H1 (cell line): ENCODE results near the gene ANKH. TPM values are rescaled to one million over a fixed set of nuclear protein-coding genes. Genes with fewer than 3 reads are reported as not detected.

ENCODE experiments used
- CTCF ChIA-PET: fragments of 300-600 bp; sonication (Branson Sonifier 250); formaldehyde crosslinking; loops from one replicate; lab custom pipeline; 2021; ENCODE audit not compliant: partially characterized antibody; lab: Charles Lee
- POLR2A ChIA-PET: fragments of 300-600 bp; sonication (Branson Sonifier 250); formaldehyde crosslinking; loops from one replicate; lab custom pipeline; 2021; ENCODE audit warnings: inconsistent platforms; ENCODE audit not compliant: partially characterized antibody; lab: Charles Lee
- DNase-seq, 2 experiments: peaks; one replicate each; pipeline versions ENCODE4 v3.0.0 to v3.0.0-alpha.2; 2010 to 2022; ENCODE audit warnings: low spot score in 2 of 2, low read depth in 1 of 2, mixed read lengths in 1 of 2
- FAIRE-seq: peaks from 2 replicates; lab custom pipeline; 2011; peaks lifted over from hg19 to GRCh38; lab: Jason Lieb, UNC
- H2AFZ ChIP-seq: 2 replicates; pipeline ENCODE4 v1.8.1; 2012; ENCODE audit warnings: low read length, inconsistent platforms
- H2AK5ac ChIP-seq: 2 replicates; pipeline ENCODE4 v1.6.1; 2013; ENCODE audit warnings: low read depth, low read length
- H2BK120ac ChIP-seq: replicated peaks from 2 replicates; pipeline ENCODE3; 2013; ENCODE audit warnings: low read depth, low read length, inconsistent platforms
- H2BK12ac ChIP-seq: 2 replicates; pipeline ENCODE4 v1.6.1; 2013; ENCODE audit warnings: low read depth, low read length
- H2BK15ac ChIP-seq: 2 replicates; pipeline ENCODE4 v1.6.1; 2013; ENCODE audit warnings: low read length
- H2BK20ac ChIP-seq: 2 replicates; pipeline ENCODE4 v1.6.1; 2013; ENCODE audit warnings: low read length
- H2BK5ac ChIP-seq: 2 replicates; pipeline ENCODE4 v1.6.1; 2013; ENCODE audit warnings: low read depth, low read length
- H3K14ac ChIP-seq: 2 replicates; pipeline ENCODE4 v1.6.1; 2013; ENCODE audit warnings: inconsistent platforms; ENCODE audit not compliant: insufficient read length
- H3K18ac ChIP-seq: 2 replicates; pipeline ENCODE4 v1.6.1; 2013; ENCODE audit warnings: low read length; ENCODE audit errors: extremely low read depth
- H3K23ac ChIP-seq: 2 replicates; pipeline ENCODE4 v1.6.1; 2013; ENCODE audit warnings: inconsistent platforms; ENCODE audit not compliant: insufficient read length
- H3K23me2 ChIP-seq: 2 replicates; pipeline ENCODE4 v1.6.1; 2013; ENCODE audit warnings: low read depth, low read length
- H3K27ac ChIP-seq: 2 replicates; pipeline ENCODE4 v1.6.1; 2011; ENCODE audit warnings: low read depth, low read length, inconsistent platforms
- H3K27me3 ChIP-seq, 4 experiments: replicated peaks in 1 of 4; 1 replicate in 1 of 4; 2 replicates in 3 of 4; pipeline versions ENCODE4 v1.6.1 to v1.8.1; 2011 to 2013; ENCODE audit warnings: low read length in 3 of 4, mild to moderate bottlenecking in 3 of 4, inconsistent platforms in 2 of 4, mixed read lengths in 2 of 4, moderate library complexity in 1 of 4; ENCODE audit not compliant: control insufficient read depth in 3 of 4, insufficient read depth in 3 of 4; ENCODE audit errors: extremely low read depth in 1 of 4
- H3K36me3 ChIP-seq, 4 experiments: 2 replicates each; pipeline versions ENCODE4 v1.6.1 to v1.8.1; 2011 to 2013; ENCODE audit warnings: mild to moderate bottlenecking in 4 of 4, low read length in 3 of 4, moderate library complexity in 2 of 4, control low read depth in 1 of 4, inconsistent platforms in 1 of 4; ENCODE audit not compliant: insufficient read depth in 4 of 4, control insufficient read depth in 2 of 4
- H3K4ac ChIP-seq: replicated peaks from 2 replicates; pipeline ENCODE3; 2013; ENCODE audit warnings: low read length, low read depth, mixed read lengths, inconsistent platforms; ENCODE audit not compliant: insufficient read length
- H3K4me1 ChIP-seq, 4 experiments: replicated peaks in 1 of 4; 1 replicate in 1 of 4; 2 replicates in 3 of 4; pipeline versions ENCODE4 v1.6.1 to v1.8.1; 2011 to 2013; ENCODE audit warnings: low read length in 3 of 4, inconsistent platforms in 2 of 4, mixed read lengths in 1 of 4; ENCODE audit not compliant: insufficient read depth in 4 of 4, control insufficient read depth in 3 of 4
- H3K4me2 ChIP-seq, 2 experiments: 2 replicates each; pipeline versions ENCODE4 v1.6.1 to v1.8.1; 2011 to 2013; ENCODE audit warnings: low read depth in 2 of 2, low read length in 2 of 2, control low read depth in 1 of 2, inconsistent platforms in 1 of 2, mild to moderate bottlenecking in 1 of 2; ENCODE audit not compliant: insufficient read depth in 1 of 2
- H3K4me3 ChIP-seq, 4 experiments: fragments of 200-600, 300-600 bp in 1 of 4; sonication (generic), shearing (Covaris generic), sonication (Bioruptor Twin) in 1 of 4; 2 replicates each; pipeline versions ENCODE4 v1.5.1 to v1.8.1; 2011 to 2016; ENCODE audit warnings: low read length in 4 of 4, low read depth in 3 of 4, control low read depth in 2 of 4, inconsistent platforms in 2 of 4, mild to moderate bottlenecking in 2 of 4, mixed read lengths in 1 of 4, moderate library complexity in 1 of 4; ENCODE audit not compliant: insufficient read depth in 2 of 4; ENCODE audit errors: extremely low read depth in 1 of 4
- H3K56ac ChIP-seq: replicated peaks from 2 replicates; pipeline ENCODE3; 2013; ENCODE audit warnings: low read depth, mild to moderate bottlenecking, mixed read lengths, low read length, inconsistent platforms; ENCODE audit not compliant: insufficient read length
- H3K79me1 ChIP-seq: 2 replicates; pipeline ENCODE4 v1.6.1; 2013; ENCODE audit warnings: low read depth, low read length, control low read depth
- H3K79me2 ChIP-seq, 2 experiments: 2 replicates each; pipeline versions ENCODE4 v1.6.1 to v1.8.1; 2012 to 2013; ENCODE audit warnings: low read length in 2 of 2, mild to moderate bottlenecking in 2 of 2, inconsistent platforms in 1 of 2; ENCODE audit not compliant: insufficient read depth in 2 of 2, control insufficient read depth in 1 of 2
- H3K9ac ChIP-seq, 4 experiments: replicated peaks in 1 of 4; 1 replicate in 1 of 4; 2 replicates in 3 of 4; pipeline versions ENCODE4 v1.6.1 to v1.8.1; 2011 to 2013; ENCODE audit warnings: low read depth in 3 of 4, low read length in 3 of 4, control low read depth in 2 of 4, mild to moderate bottlenecking in 2 of 4, moderate library complexity in 2 of 4, inconsistent platforms in 1 of 4; ENCODE audit errors: extremely low read depth in 1 of 4
- H3K9me3 ChIP-seq, 2 experiments: 2 replicates each; pipeline versions ENCODE4 v1.6.1 to v1.8.1; 2012 to 2013; ENCODE audit warnings: mild to moderate bottlenecking in 2 of 2, moderate library complexity in 2 of 2, control low read depth in 1 of 2, inconsistent platforms in 1 of 2, low read depth in 1 of 2, low read length in 1 of 2, mixed read lengths in 1 of 2; ENCODE audit not compliant: insufficient read depth in 2 of 2
- H4K20me1 ChIP-seq, 2 experiments: replicated peaks in 1 of 2; 2 replicates each; pipeline versions ENCODE3 to v1.8.1; 2011 to 2013; ENCODE audit warnings: inconsistent platforms in 2 of 2, low read length in 2 of 2, mild to moderate bottlenecking in 1 of 2; ENCODE audit not compliant: insufficient read depth in 2 of 2, control insufficient read depth in 1 of 2
- H4K5ac ChIP-seq: 2 replicates; pipeline ENCODE4 v1.6.1; 2013; ENCODE audit warnings: low read length, low read depth, mixed read lengths, inconsistent platforms; ENCODE audit not compliant: insufficient read length
- H4K8ac ChIP-seq: 2 replicates; pipeline ENCODE4 v1.8.0; 2013; ENCODE audit warnings: mild to moderate bottlenecking, moderate library complexity, low read length, inconsistent platforms; ENCODE audit not compliant: insufficient read depth; ENCODE audit errors: extremely low read depth
- H4K91ac ChIP-seq: replicated peaks from 2 replicates; pipeline ENCODE3; 2013; ENCODE audit warnings: low read length, mixed read lengths, inconsistent platforms; ENCODE audit not compliant: insufficient read length
- BACH1 ChIP-seq: IDR thresholded peaks from 2 replicates; pipeline ENCODE4 v1.6.1; 2012; ENCODE audit warnings: low read length, improper control_type of control experiment
- CTBP2 ChIP-seq: IDR thresholded peaks from 2 replicates; pipeline ENCODE4 v1.7.0; 2011; ENCODE audit warnings: borderline replicate concordance, mild to moderate bottlenecking, moderate library complexity, mixed read lengths, low read length; ENCODE audit not compliant: insufficient read depth, insufficient read length
- EP300 ChIP-seq, 2 experiments: IDR thresholded peaks; 1 replicate in 1 of 2; 2 replicates in 1 of 2; pipeline ENCODE4 v1.6.1; 2011 to 2012; ENCODE audit warnings: low read depth in 2 of 2, low read length in 2 of 2, mild to moderate bottlenecking in 2 of 2, borderline replicate concordance in 1 of 2, inconsistent platforms in 1 of 2, moderate library complexity in 1 of 2
- HDAC6 ChIP-seq: IDR thresholded peaks from one replicate; pipeline ENCODE4 v1.7.1; 2012; ENCODE audit warnings: low read depth, mild to moderate bottlenecking, inconsistent platforms, low read length, moderate library complexity
- MAX ChIP-seq: IDR thresholded peaks from 2 replicates; pipeline ENCODE4 v1.6.1; 2012; ENCODE audit warnings: inconsistent platforms
- NANOG ChIP-seq: IDR thresholded peaks from 2 replicates; pipeline ENCODE4 v1.6.1; 2011; ENCODE audit warnings: low read length, low read depth, mild to moderate bottlenecking, inconsistent platforms; ENCODE audit not compliant: insufficient read depth, poor library complexity, severe bottlenecking
- PHF8 ChIP-seq: fragments of 200-600 bp; sonication (generic); conservative IDR thresholded peaks from 2 replicates; pipeline ENCODE4 v1.7.1; 2012; ENCODE audit warnings: low read depth, mild to moderate bottlenecking, inconsistent platforms, low read length, moderate library complexity
- POLR2AphosphoS5 ChIP-seq: IDR thresholded peaks from 2 replicates; pipeline ENCODE4 v1.6.1; 2011; ENCODE audit warnings: low read depth, low read length
- SIN3A ChIP-seq, 2 experiments: IDR thresholded peaks in 1 of 2; conservative IDR thresholded peaks in 1 of 2; 2 replicates each; pipeline ENCODE4 v1.6.1; 2011 to 2012; ENCODE audit warnings: low read length in 2 of 2, improper control_type of control experiment in 1 of 2, low read depth in 1 of 2, mild to moderate bottlenecking in 1 of 2
- TAF7 ChIP-seq: optimal IDR thresholded peaks from 2 replicates; pipeline ENCODE3; 2011; ENCODE audit warnings: low read depth, mild to moderate bottlenecking, inconsistent platforms, low read length, moderate library complexity, borderline replicate concordance
- TBP ChIP-seq: IDR thresholded peaks from 2 replicates; pipeline ENCODE4 v1.6.1; 2011; ENCODE audit warnings: low read depth, low read length, improper control_type of control experiment
- ZNF274 ChIP-seq: IDR thresholded peaks from 2 replicates; pipeline ENCODE4 v1.7.0; 2012; ENCODE audit warnings: low read length, borderline replicate concordance; ENCODE audit errors: extremely low read depth
- WGBS, 2 experiments: shearing (Covaris generic) in 1 of 2; methylation state at CpG; one replicate each; pipeline versions ENCODE4 v1.1.6 to v1.1.7; 2013 to 2015; ENCODE audit warnings: low lambda C conversion rate in 2 of 2, mixed read lengths in 2 of 2, inconsistent platforms in 1 of 2, low coverage in 1 of 2, missing lambda C conversion rate in 1 of 2; ENCODE audit not compliant: insufficient replicate concordance in 2 of 2, insufficient coverage in 1 of 2, insufficient read length in 1 of 2; ENCODE audit errors: extremely low coverage in 1 of 2, missing lambda C conversion rate in 1 of 2; 5-methylcytosine and 5-hydroxymethylcytosine counted together
- polyA plus RNA-seq, 7 experiments: library from polyadenylated mRNA; depleted of rRNA in 3 of 7; stranded (reverse) in 5 of 7; unstranded in 2 of 7; fragments of >200 nt in 5 of 7; fragments of 200-250 nt in 2 of 7; gene quantifications; 1 replicate in 5 of 7; 2 replicates in 1 of 7; 4 replicates in 1 of 7; pipeline versions ENCODE4 v1.2.1 to v1.2.3, GENCODE V29; 2011 to 2013; ENCODE audit warnings: missing spikeins in 2 of 7, mixed read lengths in 2 of 7
- total RNA-seq: library from RNA; stranded (reverse); fragmentation: NEBNext Ultra II Directional; extraction: Animal tissue kit (Norgen Biotek cat#: 25700); gene quantifications from 2 replicates; pipeline ENCODE4 v1.2.1, GENCODE V29; 2021

The ANKH gene
- total and polyA plus RNA-seq, 2 of the 8 experiments (the other 6 are each of a cell fraction or from before 2014, with no cell fraction given): 5.3 to 13.0 TPM

- Histone ChIP-seq H3K4me1 (no peaks in the 10 kb centered on the region), H3K36me3 (peaks cover 2 to 38% (median 15%) of the 10 kb centered on the region in 4 experiments; a peak in 6 of 8 replicates), H3K79me2 (no peaks in the 10 kb centered on the region), H3K14ac (no peak overlapping the region), H3K56ac (no peak overlapping the region), H2BK20ac (no peak overlapping the region), H3K4me3 (no peak overlapping the region), H3K23ac (no peak overlapping the region), H2AFZ (no peak overlapping the region), H3K18ac (no peak overlapping the region), H4K8ac (no peak overlapping the region), H3K23me2 (no peaks in the 10 kb centered on the region), H3K4ac (no peak overlapping the region), H3K27me3 (no peaks in the 10 kb centered on the region), H2AK5ac (no peak overlapping the region), H3K9me3 (no peaks in the 10 kb centered on the region), H3K27ac (no peak overlapping the region), H3K4me2 (no peak overlapping the region), H4K91ac (no peak overlapping the region), H3K9ac (no peak overlapping the region), H3K79me1 (no peaks in the 10 kb centered on the region), H2BK12ac (no peak overlapping the region), H2BK120ac (no peak overlapping the region), H2BK5ac (no peak overlapping the region), H2BK15ac (no peak overlapping the region), H4K5ac (no peak overlapping the region), H4K20me1 (peaks cover 2 to 4% of the 10 kb centered on the region in 2 experiments)
- WGBS, 2 experiments: 72% methylated on average over 4 of the region's 4 CpGs; no CpG with 5 or more reads in 1 of the 2 experiments
- ChIA-PET CTCF (interaction anchor here (0.6 to 4.2 kb wide), 11 partner anchors 8 to 328 kb away, joined by 3 to 54 read pairs (median 3); no protein-coding TSS in a partner anchor), POLR2A (interaction anchor here (0.6 kb wide), 1 partner anchor 22 kb away, joined by 3 read pairs; no protein-coding TSS in a partner anchor)
- no peak for DNase-seq
- no peak for FAIRE-seq
- no peak for TF ChIP-seq POLR2AphosphoS5
- TF ChIP-seq NANOG: no peak
- TF ChIP-seq PHF8: no peak
- TF ChIP-seq CTBP2: no peak
- no peak for TF ChIP-seq HDAC6
- no peak for TF ChIP-seq TBP
- no peak for TF ChIP-seq ZNF274
- TF ChIP-seq BACH1: no peak
- no peak for TF ChIP-seq TAF7
- TF ChIP-seq EP300 (IDR thresholded peaks at IDR 0.05; ENCODE audit: borderline replicate concordance in 1 of 2, low read depth in 2 of 2, low read length in 2 of 2): no peak
- TF ChIP-seq SIN3A (conservative IDR thresholded peaks at IDR 0.05 in 1 of 2, IDR thresholded peaks at IDR 0.05 in 1 of 2; ENCODE audit: low read depth in 1 of 2, low read length in 2 of 2): no peak
- no peak for TF ChIP-seq MAX
These were observed 184.4 kb downstream of the ANKH start for GRCh38 chr5:14687023-14687665.
